Ascending aorta (tissue), 2 donors: ENCODE data around the gene SMG6. TPM values are rescaled to one million over a fixed set of nuclear protein-coding genes. Genes with fewer than 3 reads are reported as not detected.
A peak's percentile ranks its signal among the peaks of the same experiment; 100 is the strongest.

Experiments used
- DNase-seq, 2 donors: peaks; one replicate each; pipeline ENCODE4 v3.0.0-alpha.2; 2019; ENCODE audit warnings: low spot score in 2 of 2
- H3K27ac ChIP-seq, 2 donors: fragments of 200-600 bp; sonication (generic); one replicate each; pipeline ENCODE4 v1.5.1; 2016 to 2017; ENCODE audit warnings: mild to moderate bottlenecking in 1 of 2
- H3K27me3 ChIP-seq: fragments of 200-600 bp; sonication (generic); one replicate; pipeline ENCODE4 v1.5.1; 2017
- H3K36me3 ChIP-seq, 2 donors: fragments of 200-600 bp; sonication (generic); one replicate each; pipeline ENCODE4 v1.5.1; 2016
- H3K4me1 ChIP-seq, 2 donors: fragments of 200-600 bp; sonication (generic); one replicate each; pipeline ENCODE4 v1.5.1; 2016 to 2017; ENCODE audit warnings: mild to moderate bottlenecking in 1 of 2
- H3K4me3 ChIP-seq, 2 donors: fragments of 200-600 bp; sonication (generic); one replicate each; pipeline ENCODE4 v1.5.1; 2016 to 2017; ENCODE audit warnings: mild to moderate bottlenecking in 1 of 2
- H3K9me3 ChIP-seq, 2 donors: fragments of 200-600 bp; sonication (generic); one replicate each; pipeline ENCODE4 v1.5.1; 2016
- CTCF ChIP-seq, 3 experiments: fragments of 200-600 bp in 2 of 3; fragments of 450-650 bp in 1 of 3; sonication (generic) in 2 of 3; IDR thresholded peaks; one replicate each; pipeline ENCODE4 v1.5.1; 2016 to 2019; ENCODE audit warnings: antibody characterized with exemption in 3 of 3, mild to moderate bottlenecking in 1 of 3, moderate library complexity in 1 of 3
- intact Hi-C: fragments of 100-400 bp; cut with DNase I; formaldehyde crosslinking; loops from one replicate; pipeline ENCODE4 v1.15.1; 2023
- total RNA-seq: library from RNA; depleted of rRNA; stranded (reverse); fragments of >200 nt; gene quantifications from one replicate; pipeline ENCODE4 v1.1.0, GENCODE V29; 2016

The SMG6 gene
- total RNA-seq, 1 donor from 2014 or later, result 50.8 TPM

- no peak for DNase-seq
- H3K36me3 ChIP-seq, result no peaks in the 10 kb centered on the region
- no peak for TF ChIP-seq CTCF (IDR thresholded peaks at IDR 0.05)
- no peaks in the 10 kb centered on the region for H3K27me3 ChIP-seq
- intact Hi-C loops, result loop anchor here (5.0 kb wide), 1 partner anchor 35 kb away; the partner anchor contains the start of gene HIC1
- no peak overlapping the region for H3K4me3 ChIP-seq
- H3K9me3 ChIP-seq, result no peaks in the 10 kb centered on the region
- H3K27ac ChIP-seq, result no peak overlapping the region
- peaks cover 0 to 40% of the 10 kb centered on the region in 2 donors for H3K4me1 ChIP-seq
These were observed 211.3 kb downstream of the SMG6 start for GRCh38 chr17:2092253-2092652.

GRCh38 chr17:2090804-2091534 lies 212.6 kb downstream of the SMG6 start:
- peak overlapping the region; percentile 10 to 38 for H3K27ac ChIP-seq
- DNase-seq, result no peak

GRCh38 chr17:2090210-2090641 lies 213.4 kb downstream of the SMG6 start:
- Histone ChIP-seq H3K36me3 (no peaks in the 10 kb centered on the region), H3K4me3 (peak overlapping the region in 1 of 2 donors; percentile 53), H3K27me3 (no peaks in the 10 kb centered on the region), H3K27ac (peak overlapping the region; percentile 10 to 38), H3K4me1 (peaks cover 0 to 46% of the 10 kb centered on the region in 2 donors), H3K9me3 (no peaks in the 10 kb centered on the region)
- TF ChIP-seq CTCF (IDR thresholded peaks at IDR 0.05), result no peak
- intact Hi-C loops, result loop anchor here (5.0 kb wide), 1 partner anchor 33 kb away; the partner anchor contains the start of gene HIC1
- no peak for DNase-seq

More at GRCh38 chr17:2090804-2091534, 212.6 kb downstream of the SMG6 start:
- TF ChIP-seq CTCF (IDR thresholded peaks at IDR 0.05), result no peak
- no peak overlapping the region for H3K4me3 ChIP-seq
- H3K4me1 ChIP-seq, result peaks cover 0 to 43% of the 10 kb centered on the region in 2 donors
- no peaks in the 10 kb centered on the region for H3K27me3 ChIP-seq
- no peaks in the 10 kb centered on the region for H3K36me3 ChIP-seq
- H3K9me3 ChIP-seq, result no peaks in the 10 kb centered on the region
- intact Hi-C loops, result loop anchor here (5.0 kb wide), 1 partner anchor 34 kb away; the partner anchor contains the start of gene HIC1

- H3K4me3 ChIP-seq, result peak overlapping the region in 1 of 2 donors; percentile 53
- no peak for TF ChIP-seq CTCF (IDR thresholded peaks at IDR 0.05)
These were observed 214.6 kb downstream of the SMG6 start for GRCh38 chr17:2089021-2089422.

GRCh38 chr17:2087597-2088211 lies 215.9 kb downstream of the SMG6 start:
- TF ChIP-seq CTCF (IDR thresholded peaks at IDR 0.05), result no peak
- no peak overlapping the region for H3K4me3 ChIP-seq
- H3K36me3 ChIP-seq, result peaks cover 0 to 6% of the 10 kb centered on the region in 2 donors
- peaks cover 0 to 49% of the 10 kb centered on the region in 2 donors for H3K4me1 ChIP-seq
- H3K9me3 ChIP-seq, result no peaks in the 10 kb centered on the region
- DNase-seq, result peak in 1 of 2 donors; percentile 81
- intact Hi-C loops, result no loop called here
- H3K27me3 ChIP-seq, result no peaks in the 10 kb centered on the region
- H3K27ac ChIP-seq, result peak overlapping the region in 1 of 2 donors; percentile 76

More at GRCh38 chr17:2089021-2089422, 214.6 kb downstream of the SMG6 start:
- Histone ChIP-seq H3K27me3 (no peaks in the 10 kb centered on the region), H3K4me1 (peaks cover 0 to 49% of the 10 kb centered on the region in 2 donors), H3K36me3 (peaks cover 0 to 5% of the 10 kb centered on the region in 2 donors), H3K9me3 (no peaks in the 10 kb centered on the region), H3K27ac (peak overlapping the region; percentile 63 to 76)
- intact Hi-C loops, result no loop called here
- DNase-seq, result no peak
